Common myeloid progenitor, CD34-positive (primary cell): ENCODE measurements around the gene SLC39A7.

Source experiments
- CTCF ChIA-PET: fragments of 350-600 bp; sonication (Branson Sonifier 250); formaldehyde crosslinking; loops from one replicate; lab custom pipeline; 2021; ENCODE audit warnings: antibody characterized with exemption; lab: Charles Lee
- POLR2A ChIA-PET: fragments of 350-600 bp; sonication (Branson Sonifier 250); formaldehyde crosslinking; loops from one replicate; lab custom pipeline; 2021; ENCODE audit warnings: antibody characterized with exemption; lab: Charles Lee
- DNase-seq, 3 donors: peaks; one replicate each; pipeline versions ENCODE4 v3.0.0 to v3.0.0-alpha.2; 2013
- H3K27ac ChIP-seq, 2 experiments: 1 replicate in 1 of 2; 2 replicates in 1 of 2; pipeline ENCODE4 v1.7.0; 2013; ENCODE audit warnings: inconsistent platforms in 2 of 2, low read length in 2 of 2, mild to moderate bottlenecking in 2 of 2, low read depth in 1 of 2, moderate library complexity in 1 of 2; ENCODE audit not compliant: severe bottlenecking in 2 of 2, insufficient read depth in 1 of 2, poor library complexity in 1 of 2
- H3K27me3 ChIP-seq, 5 experiments: replicated peaks in 2 of 5; 1 replicate in 3 of 5; 2 replicates in 2 of 5; pipeline versions ENCODE4 v1.6.1 to v1.7.0; 2013; ENCODE audit warnings: low read length in 4 of 5, mild to moderate bottlenecking in 2 of 5, moderate library complexity in 2 of 5, inconsistent platforms in 1 of 5; ENCODE audit not compliant: insufficient read depth in 5 of 5, control insufficient read depth in 4 of 5
- H3K36me3 ChIP-seq, 4 experiments: 1 replicate in 2 of 4; 2 replicates in 2 of 4; pipeline versions ENCODE4 v1.6.1 to v1.7.0; 2013; ENCODE audit warnings: low read length in 3 of 4, control low read depth in 1 of 4, mild to moderate bottlenecking in 1 of 4; ENCODE audit not compliant: control insufficient read depth in 4 of 4, insufficient read depth in 4 of 4
- H3K4me1 ChIP-seq, 4 experiments: 1 replicate in 3 of 4; 2 replicates in 1 of 4; pipeline versions ENCODE4 v1.6.1 to v1.7.1; 2013; ENCODE audit warnings: low read length in 3 of 4, mild to moderate bottlenecking in 3 of 4, control low read depth in 1 of 4, inconsistent platforms in 1 of 4, moderate library complexity in 1 of 4; ENCODE audit not compliant: control insufficient read depth in 4 of 4, insufficient read depth in 4 of 4; ENCODE audit errors: control extremely low read depth in 1 of 4
- H3K4me3 ChIP-seq, 7 experiments: 1 replicate in 4 of 7; 2 replicates in 3 of 7; pipeline versions ENCODE4 v1.5.1 to v1.7.0; 2013; ENCODE audit warnings: mild to moderate bottlenecking in 7 of 7, low read length in 6 of 7, moderate library complexity in 6 of 7, inconsistent platforms in 2 of 7, low read depth in 2 of 7, control low read depth in 1 of 7; ENCODE audit not compliant: insufficient read depth in 4 of 7, control insufficient read depth in 1 of 7; ENCODE audit errors: extremely low read depth in 1 of 7
- H3K9me3 ChIP-seq, 5 experiments: 1 replicate in 4 of 5; 2 replicates in 1 of 5; pipeline versions ENCODE4 v1.6.1 to v1.7.1; 2013; ENCODE audit warnings: low read length in 4 of 5, mild to moderate bottlenecking in 2 of 5, inconsistent platforms in 1 of 5, low read depth in 1 of 5, moderate library complexity in 1 of 5; ENCODE audit not compliant: control insufficient read depth in 4 of 5, insufficient read depth in 2 of 5; ENCODE audit errors: control extremely low read depth in 1 of 5
- WGBS: methylation state at CpG from one replicate; pipeline ENCODE4 v1.1.5; 2013; ENCODE audit not compliant: insufficient coverage; 5-methylcytosine and 5-hydroxymethylcytosine counted together

SLC39A7 gene

DNA sequence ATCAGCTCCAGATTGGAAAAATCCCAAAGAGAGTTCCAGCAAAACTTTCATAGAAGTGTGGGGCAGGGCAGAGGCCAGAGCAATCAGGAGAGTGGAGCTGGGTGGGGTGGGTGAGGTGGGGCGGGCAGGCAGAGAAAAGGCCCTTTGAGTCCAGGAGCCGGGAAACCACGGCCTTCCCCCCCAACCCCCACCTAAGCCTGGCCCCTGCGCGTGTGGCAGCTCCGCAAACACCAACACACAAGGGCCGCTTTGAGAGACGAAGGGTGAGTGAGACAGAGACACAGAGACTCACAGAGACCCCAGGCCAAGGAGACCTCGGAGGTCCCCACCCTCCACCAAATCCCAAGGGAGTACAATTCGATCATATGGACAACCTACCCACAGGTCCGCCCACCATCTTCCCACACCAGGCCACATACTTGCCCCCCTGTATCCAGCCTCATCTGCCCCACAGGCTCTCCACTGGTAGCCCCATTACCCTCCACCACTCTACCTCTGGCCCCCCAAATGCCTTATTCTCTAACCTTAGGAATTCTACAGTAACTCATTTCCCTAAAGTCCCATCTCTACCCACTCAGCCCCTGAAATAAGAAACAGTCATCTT is 10.1 kb upstream of the SLC39A7 start:
- DNase-seq = no peak
- Histone ChIP-seq H3K27me3 (peaks cover 7 to 34% (median 13%) of the 10 kb centered on the region in 5 experiments), H3K4me3 (no peak overlapping the region), H3K4me1 (peaks cover 0 to 20% (median 13%) of the 10 kb centered on the region in 4 experiments), H3K27ac (no peak overlapping the region), H3K9me3 (no peaks in the 10 kb centered on the region), H3K36me3 (peaks cover 7 to 21% (median 13%) of the 10 kb centered on the region in 4 experiments)
- WGBS = 100% methylated on average over 5 of the region's 11 CpGs
- ChIA-PET POLR2A (no interaction called here), CTCF (interaction anchor here (1.3 to 2.4 kb wide), 6 partner anchors 7 to 179 kb away, joined by 3 to 11 read pairs (median 4); no protein-coding TSS in a partner anchor)

DNA sequence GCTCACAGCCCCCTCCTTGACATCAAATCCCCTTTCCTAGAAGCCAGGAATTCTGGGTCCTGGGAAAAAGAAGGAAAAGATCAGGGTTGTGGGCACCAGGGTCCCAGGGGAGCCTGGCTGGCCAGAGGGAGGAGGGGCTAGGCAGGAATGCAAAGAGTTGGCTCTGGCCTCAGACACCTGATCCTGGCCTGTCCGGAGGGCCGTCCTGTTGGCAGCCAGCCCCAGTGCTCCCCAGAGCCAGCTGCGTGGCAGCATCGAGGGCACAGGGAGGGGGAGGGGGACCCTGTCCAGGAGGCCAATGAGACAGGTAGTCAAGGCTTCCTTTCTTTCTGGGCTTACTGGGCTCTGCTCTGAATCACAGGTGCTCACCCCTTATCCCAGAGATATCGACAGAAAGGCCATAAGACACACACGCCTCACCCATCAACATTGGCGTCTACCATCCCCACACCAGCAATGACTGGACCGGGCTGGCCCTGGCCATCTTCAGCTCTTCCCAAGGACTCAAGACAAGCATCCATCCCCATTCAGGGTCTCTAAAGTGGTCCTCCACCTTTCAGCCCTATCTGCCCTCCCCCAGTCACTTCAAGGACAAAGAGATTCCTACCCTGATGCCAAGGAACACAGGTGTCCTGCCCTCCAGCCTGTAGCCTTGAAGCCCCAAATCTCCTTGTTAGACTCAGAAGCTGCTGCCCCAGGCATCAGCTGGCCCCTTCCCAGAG is 9.1 kb upstream of the SLC39A7 start:
- ChIA-PET CTCF (interaction anchor here (0.8 to 1.7 kb wide), 3 partner anchors 18 to 30 kb away, joined by 3 to 4 read pairs (median 3); no protein-coding TSS in a partner anchor), POLR2A (no interaction called here)
- peaks cover 7 to 31% (median 13%) of the 10 kb centered on the region in 5 experiments for H3K27me3 ChIP-seq
- no peak for DNase-seq
- H3K4me1 ChIP-seq = peaks cover 0 to 20% (median 13%) of the 10 kb centered on the region in 4 experiments
- no peaks in the 10 kb centered on the region for H3K9me3 ChIP-seq
- peak overlapping the region in 3 of 7 experiments; percentile 15 to 53 (median 40) for H3K4me3 ChIP-seq
- H3K27ac ChIP-seq = no peak overlapping the region
- WGBS = 75% methylated on average over 8 of the region's 8 CpGs
- peaks cover 9 to 30% (median 22%) of the 10 kb centered on the region in 4 experiments for H3K36me3 ChIP-seq

DNA sequence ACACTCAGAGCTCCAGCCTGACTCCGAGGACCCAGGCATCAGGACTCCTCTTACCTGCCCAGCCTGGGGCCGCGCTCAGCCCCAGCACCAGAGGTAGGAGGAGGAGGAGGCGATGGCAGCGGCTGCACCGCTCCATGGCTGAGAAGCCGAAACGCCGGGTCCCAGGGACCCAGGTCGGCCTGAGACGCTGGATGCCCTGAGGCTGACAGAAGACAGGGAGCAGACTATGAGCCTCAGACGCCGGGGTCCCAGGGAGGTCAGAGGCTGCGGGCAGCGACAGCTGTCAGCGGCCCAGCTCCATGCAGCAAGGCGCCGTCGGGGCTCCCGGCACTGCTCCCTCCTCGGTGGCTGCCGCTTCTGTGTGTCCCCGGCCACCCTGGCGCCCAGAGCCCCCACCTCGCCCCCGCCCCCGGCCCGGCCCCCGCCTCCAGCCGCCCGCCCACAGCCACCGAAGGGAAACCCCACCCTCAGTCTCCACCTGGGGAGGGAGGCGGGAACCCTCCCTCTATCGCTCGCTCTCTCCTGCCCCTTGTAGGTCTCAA is 8.5 kb upstream of the SLC39A7 start, which contains the start of gene COL11A2:
TSS of gene COL11A2 (minus strand) at position 363 of the 542 bp plus-strand sequence. CDS start at position 136, 227 bp downstream.
- 10% methylated on average over 18 of the region's 35 CpGs for WGBS
- Histone ChIP-seq H3K36me3 (peaks cover 9 to 34% (median 26%) of the 10 kb centered on the region in 4 experiments), H3K27ac (no peak within 1 kb of the TSS), H3K4me1 (peaks cover 0 to 20% (median 13%) of the 10 kb centered on the region in 4 experiments), H3K4me3 (peak within 1 kb of the TSS in 6 of 7 experiments; percentile 4 to 68 (median 52)), H3K9me3 (no peaks in the 10 kb centered on the region), H3K27me3 (peaks cover 5 to 31% (median 13%) of the 10 kb centered on the region in 5 experiments)
- POLR2A ChIA-PET = no interaction called here
- peak in 1 of 3 donors; percentile 35 for DNase-seq
- CTCF ChIA-PET = interaction anchor here (0.8 to 1.7 kb wide), 3 partner anchors 19 to 30 kb away, joined by 3 to 4 read pairs (median 3); no protein-coding TSS in a partner anchor

DNA sequence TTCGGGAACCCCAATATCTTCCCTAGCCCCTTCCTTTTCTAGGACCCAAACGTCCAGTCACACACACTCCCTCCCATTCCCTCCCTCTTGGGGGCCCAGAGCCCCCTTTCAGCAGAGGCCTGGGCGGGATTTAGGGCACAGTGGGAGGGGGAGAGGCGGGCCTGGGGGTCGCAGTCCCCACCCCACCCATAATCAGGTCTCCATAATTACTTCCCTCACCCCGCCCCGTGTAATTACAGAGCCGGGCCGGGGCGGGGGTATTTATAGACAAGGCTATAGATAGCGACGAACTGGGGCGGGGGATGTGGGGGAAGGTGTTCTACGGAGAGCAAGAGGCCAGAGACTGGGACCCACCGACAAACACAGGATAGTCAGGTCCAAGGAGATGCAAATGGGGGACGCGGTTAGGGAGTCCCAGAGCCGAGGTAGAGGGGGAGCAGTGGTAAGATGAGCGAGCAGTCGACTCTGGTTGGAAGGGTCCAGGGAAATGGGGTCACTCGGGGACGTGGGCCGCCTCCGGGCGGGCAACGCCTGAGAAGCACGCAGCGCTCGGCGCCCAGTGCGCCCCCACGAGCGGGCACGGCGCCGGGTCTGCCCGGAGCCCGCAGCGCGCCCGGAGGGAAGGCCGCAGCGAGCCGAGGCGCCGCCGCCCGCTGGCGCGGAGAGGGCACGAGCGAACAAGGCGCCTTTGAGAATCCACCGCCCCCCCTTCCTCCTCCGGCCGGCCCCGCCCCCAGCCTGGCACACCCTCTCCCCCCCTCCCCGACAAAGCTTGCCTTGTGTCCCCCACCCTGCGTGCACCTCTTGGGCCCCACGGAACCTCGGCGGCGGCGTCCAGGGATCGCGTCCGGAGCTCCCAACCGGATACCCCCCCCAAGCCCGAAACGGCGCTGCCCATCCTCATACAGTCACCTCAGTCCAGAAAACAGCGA is 7.7 kb upstream of the SLC39A7 start:
- CTCF ChIA-PET = interaction anchor here (0.7 to 1.7 kb wide), 3 partner anchors 20 to 66 kb away, joined by 3 to 4 read pairs (median 3); no protein-coding TSS in a partner anchor
- H3K4me1 ChIP-seq = peaks cover 0 to 24% (median 13%) of the 10 kb centered on the region in 4 experiments
- DNase-seq = peak in 2 of 3 donors; percentile 50 to 61
- POLR2A ChIA-PET = no interaction called here
- 0% methylated on average over 37 of the region's 72 CpGs for WGBS
- peak overlapping the region in 6 of 7 experiments; percentile 4 to 68 (median 52) for H3K4me3 ChIP-seq
- peaks cover 5 to 31% (median 13%) of the 10 kb centered on the region in 5 experiments for H3K27me3 ChIP-seq
- no peaks in the 10 kb centered on the region for H3K9me3 ChIP-seq
- peaks cover 9 to 39% (median 28%) of the 10 kb centered on the region in 4 experiments for H3K36me3 ChIP-seq
- H3K27ac ChIP-seq = no peak overlapping the region

DNA sequence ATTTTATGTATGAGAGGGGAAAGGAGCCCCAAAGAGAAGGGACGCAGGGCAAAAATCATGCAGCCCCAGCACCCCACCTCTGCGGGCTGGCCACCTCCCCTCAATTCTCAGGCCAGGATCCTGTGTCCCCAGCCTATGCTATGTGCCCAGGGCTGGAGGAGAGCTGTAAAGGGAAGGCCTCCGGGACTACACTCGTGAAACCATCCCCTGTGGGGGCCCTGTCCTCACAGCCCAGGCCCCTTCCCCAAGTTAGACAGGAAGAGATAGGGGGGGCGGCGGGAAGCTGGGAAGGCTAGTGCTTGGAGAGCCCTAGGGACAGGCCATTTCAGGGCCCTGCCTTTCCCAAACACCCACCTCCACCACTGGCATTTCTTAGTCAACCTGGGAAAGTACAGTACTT is 7.0 kb upstream of the SLC39A7 start:
- peaks cover 5 to 31% (median 13%) of the 10 kb centered on the region in 5 experiments for H3K27me3 ChIP-seq
- WGBS = 87% methylated on average over 4 of the region's 6 CpGs
- H3K9me3 ChIP-seq = no peaks in the 10 kb centered on the region
- H3K27ac ChIP-seq = no peak overlapping the region
- POLR2A ChIA-PET = no interaction called here
- peaks cover 9 to 42% (median 28%) of the 10 kb centered on the region in 4 experiments for H3K36me3 ChIP-seq
- DNase-seq = no peak
- peak overlapping the region in 2 of 7 experiments; percentile 43 to 63 for H3K4me3 ChIP-seq
- H3K4me1 ChIP-seq = peaks cover 0 to 30% (median 17%) of the 10 kb centered on the region in 4 experiments
- CTCF ChIA-PET = interaction anchor here (0.7 to 1.4 kb wide), 2 partner anchors 22 to 67 kb away, joined by 3 read pairs; no protein-coding TSS in a partner anchor

DNA sequence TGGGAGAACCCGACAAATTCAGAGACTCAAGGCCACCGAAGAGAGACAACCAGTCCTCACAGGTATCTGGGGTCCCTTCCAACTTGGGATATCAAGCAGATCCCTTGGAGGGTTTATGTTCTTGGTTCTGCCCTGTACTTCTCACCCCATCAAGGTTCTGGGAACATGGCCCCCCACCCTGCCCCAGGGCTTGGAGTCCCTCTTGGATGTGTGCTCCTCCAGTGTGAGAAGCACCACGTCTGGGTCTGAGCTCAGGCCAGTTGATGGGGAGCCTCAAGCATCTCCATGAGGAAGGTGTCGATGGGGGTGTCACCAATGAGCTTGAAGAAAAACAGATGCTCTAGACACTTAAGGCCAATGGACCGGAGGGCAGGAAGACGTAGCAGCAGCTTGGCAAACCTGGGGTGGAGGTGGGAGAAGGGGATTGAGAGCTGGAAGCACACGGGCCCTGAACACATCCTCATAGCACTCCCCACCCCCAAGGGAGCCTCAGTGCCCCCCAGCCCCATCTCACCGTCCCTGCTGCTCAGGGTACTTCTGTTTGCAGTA is 6.2 kb upstream of the SLC39A7 start:
- 91% methylated on average over 4 of the region's 8 CpGs for WGBS

More for the DNA sequence above, 6.2 kb upstream of the SLC39A7 start:
- Histone ChIP-seq H3K27ac (no peak overlapping the region), H3K27me3 (peaks cover 5 to 31% (median 13%) of the 10 kb centered on the region in 5 experiments), H3K36me3 (peaks cover 9 to 42% (median 28%) of the 10 kb centered on the region in 4 experiments), H3K4me3 (no peak overlapping the region), H3K9me3 (no peaks in the 10 kb centered on the region), H3K4me1 (peaks cover 5 to 39% (median 26%) of the 10 kb centered on the region in 4 experiments)
- ChIA-PET POLR2A (no interaction called here), CTCF (interaction anchor here (1.0 to 1.8 kb wide), 7 partner anchors 11 to 77 kb away, joined by 3 to 7 read pairs (median 3); partner anchors contain the start of gene HSD17B8)
- DNase-seq = no peak
